H1 (cell line): ENCODE measurements around the gene SURF2. TPM values are rescaled to one million over a fixed set of nuclear protein-coding genes. Genes with fewer than 3 reads are reported as not detected.
A peak's percentile ranks its signal among the peaks of the same experiment; 100 is the strongest.
"Not testable (repeated sequence)": the region's sequence is repeated elsewhere in the genome, so short reads cannot be mapped to it uniquely, and the experiment has no call there.

Experiments used
- CTCF ChIA-PET: fragments of 300-600 bp; sonication (Branson Sonifier 250); formaldehyde crosslinking; loops from one replicate; lab custom pipeline; 2021; ENCODE audit not compliant: partially characterized antibody; lab: Charles Lee
- POLR2A ChIA-PET: fragments of 300-600 bp; sonication (Branson Sonifier 250); formaldehyde crosslinking; loops from one replicate; lab custom pipeline; 2021; ENCODE audit warnings: inconsistent platforms; ENCODE audit not compliant: partially characterized antibody; lab: Charles Lee
- DNase-seq, 2 experiments: peaks; one replicate each; pipeline versions ENCODE4 v3.0.0 to v3.0.0-alpha.2; 2010 to 2022; ENCODE audit warnings: low spot score in 2 of 2, low read depth in 1 of 2, mixed read lengths in 1 of 2
- FAIRE-seq: peaks from 2 replicates; lab custom pipeline; 2011; peaks lifted over from hg19 to GRCh38; lab: Jason Lieb, UNC
- H2AFZ ChIP-seq: 2 replicates; pipeline ENCODE4 v1.8.1; 2012; ENCODE audit warnings: low read length, inconsistent platforms
- H2AK5ac ChIP-seq: 2 replicates; pipeline ENCODE4 v1.6.1; 2013; ENCODE audit warnings: low read depth, low read length
- H2BK120ac ChIP-seq: replicated peaks from 2 replicates; pipeline ENCODE3; 2013; ENCODE audit warnings: low read depth, low read length, inconsistent platforms
- H2BK12ac ChIP-seq: 2 replicates; pipeline ENCODE4 v1.6.1; 2013; ENCODE audit warnings: low read depth, low read length
- H2BK15ac ChIP-seq: 2 replicates; pipeline ENCODE4 v1.6.1; 2013; ENCODE audit warnings: low read length
- H2BK20ac ChIP-seq: 2 replicates; pipeline ENCODE4 v1.6.1; 2013; ENCODE audit warnings: low read length
- H2BK5ac ChIP-seq: 2 replicates; pipeline ENCODE4 v1.6.1; 2013; ENCODE audit warnings: low read depth, low read length
- H3K14ac ChIP-seq: 2 replicates; pipeline ENCODE4 v1.6.1; 2013; ENCODE audit warnings: inconsistent platforms; ENCODE audit not compliant: insufficient read length
- H3K18ac ChIP-seq: 2 replicates; pipeline ENCODE4 v1.6.1; 2013; ENCODE audit warnings: low read length; ENCODE audit errors: extremely low read depth
- H3K23ac ChIP-seq: 2 replicates; pipeline ENCODE4 v1.6.1; 2013; ENCODE audit warnings: inconsistent platforms; ENCODE audit not compliant: insufficient read length
- H3K23me2 ChIP-seq: 2 replicates; pipeline ENCODE4 v1.6.1; 2013; ENCODE audit warnings: low read depth, low read length
- H3K27ac ChIP-seq: 2 replicates; pipeline ENCODE4 v1.6.1; 2011; ENCODE audit warnings: low read depth, low read length, inconsistent platforms
- H3K27me3 ChIP-seq, 4 experiments: replicated peaks in 1 of 4; 1 replicate in 1 of 4; 2 replicates in 3 of 4; pipeline versions ENCODE4 v1.6.1 to v1.8.1; 2011 to 2013; ENCODE audit warnings: low read length in 3 of 4, mild to moderate bottlenecking in 3 of 4, inconsistent platforms in 2 of 4, mixed read lengths in 2 of 4, moderate library complexity in 1 of 4; ENCODE audit not compliant: control insufficient read depth in 3 of 4, insufficient read depth in 3 of 4; ENCODE audit errors: extremely low read depth in 1 of 4
- H3K36me3 ChIP-seq, 4 experiments: 2 replicates each; pipeline versions ENCODE4 v1.6.1 to v1.8.1; 2011 to 2013; ENCODE audit warnings: mild to moderate bottlenecking in 4 of 4, low read length in 3 of 4, moderate library complexity in 2 of 4, control low read depth in 1 of 4, inconsistent platforms in 1 of 4; ENCODE audit not compliant: insufficient read depth in 4 of 4, control insufficient read depth in 2 of 4
- H3K4ac ChIP-seq: replicated peaks from 2 replicates; pipeline ENCODE3; 2013; ENCODE audit warnings: low read length, low read depth, mixed read lengths, inconsistent platforms; ENCODE audit not compliant: insufficient read length
- H3K4me1 ChIP-seq, 4 experiments: replicated peaks in 1 of 4; 1 replicate in 1 of 4; 2 replicates in 3 of 4; pipeline versions ENCODE4 v1.6.1 to v1.8.1; 2011 to 2013; ENCODE audit warnings: low read length in 3 of 4, inconsistent platforms in 2 of 4, mixed read lengths in 1 of 4; ENCODE audit not compliant: insufficient read depth in 4 of 4, control insufficient read depth in 3 of 4
- H3K4me2 ChIP-seq, 2 experiments: 2 replicates each; pipeline versions ENCODE4 v1.6.1 to v1.8.1; 2011 to 2013; ENCODE audit warnings: low read depth in 2 of 2, low read length in 2 of 2, control low read depth in 1 of 2, inconsistent platforms in 1 of 2, mild to moderate bottlenecking in 1 of 2; ENCODE audit not compliant: insufficient read depth in 1 of 2
- H3K4me3 ChIP-seq, 4 experiments: fragments of 200-600, 300-600 bp in 1 of 4; sonication (generic), shearing (Covaris generic), sonication (Bioruptor Twin) in 1 of 4; 2 replicates each; pipeline versions ENCODE4 v1.5.1 to v1.8.1; 2011 to 2016; ENCODE audit warnings: low read length in 4 of 4, low read depth in 3 of 4, control low read depth in 2 of 4, inconsistent platforms in 2 of 4, mild to moderate bottlenecking in 2 of 4, mixed read lengths in 1 of 4, moderate library complexity in 1 of 4; ENCODE audit not compliant: insufficient read depth in 2 of 4; ENCODE audit errors: extremely low read depth in 1 of 4
- H3K56ac ChIP-seq: replicated peaks from 2 replicates; pipeline ENCODE3; 2013; ENCODE audit warnings: low read depth, mild to moderate bottlenecking, mixed read lengths, low read length, inconsistent platforms; ENCODE audit not compliant: insufficient read length
- H3K79me1 ChIP-seq: 2 replicates; pipeline ENCODE4 v1.6.1; 2013; ENCODE audit warnings: low read depth, low read length, control low read depth
- H3K79me2 ChIP-seq, 2 experiments: 2 replicates each; pipeline versions ENCODE4 v1.6.1 to v1.8.1; 2012 to 2013; ENCODE audit warnings: low read length in 2 of 2, mild to moderate bottlenecking in 2 of 2, inconsistent platforms in 1 of 2; ENCODE audit not compliant: insufficient read depth in 2 of 2, control insufficient read depth in 1 of 2
- H3K9ac ChIP-seq, 4 experiments: replicated peaks in 1 of 4; 1 replicate in 1 of 4; 2 replicates in 3 of 4; pipeline versions ENCODE4 v1.6.1 to v1.8.1; 2011 to 2013; ENCODE audit warnings: low read depth in 3 of 4, low read length in 3 of 4, control low read depth in 2 of 4, mild to moderate bottlenecking in 2 of 4, moderate library complexity in 2 of 4, inconsistent platforms in 1 of 4; ENCODE audit errors: extremely low read depth in 1 of 4
- H3K9me3 ChIP-seq, 2 experiments: 2 replicates each; pipeline versions ENCODE4 v1.6.1 to v1.8.1; 2012 to 2013; ENCODE audit warnings: mild to moderate bottlenecking in 2 of 2, moderate library complexity in 2 of 2, control low read depth in 1 of 2, inconsistent platforms in 1 of 2, low read depth in 1 of 2, low read length in 1 of 2, mixed read lengths in 1 of 2; ENCODE audit not compliant: insufficient read depth in 2 of 2
- H4K20me1 ChIP-seq, 2 experiments: replicated peaks in 1 of 2; 2 replicates each; pipeline versions ENCODE3 to v1.8.1; 2011 to 2013; ENCODE audit warnings: inconsistent platforms in 2 of 2, low read length in 2 of 2, mild to moderate bottlenecking in 1 of 2; ENCODE audit not compliant: insufficient read depth in 2 of 2, control insufficient read depth in 1 of 2
- H4K5ac ChIP-seq: 2 replicates; pipeline ENCODE4 v1.6.1; 2013; ENCODE audit warnings: low read length, low read depth, mixed read lengths, inconsistent platforms; ENCODE audit not compliant: insufficient read length
- H4K8ac ChIP-seq: 2 replicates; pipeline ENCODE4 v1.8.0; 2013; ENCODE audit warnings: mild to moderate bottlenecking, moderate library complexity, low read length, inconsistent platforms; ENCODE audit not compliant: insufficient read depth; ENCODE audit errors: extremely low read depth
- H4K91ac ChIP-seq: replicated peaks from 2 replicates; pipeline ENCODE3; 2013; ENCODE audit warnings: low read length, mixed read lengths, inconsistent platforms; ENCODE audit not compliant: insufficient read length
- NRF1 ChIP-seq: IDR thresholded peaks from 2 replicates; pipeline ENCODE4 v1.6.1; 2011; ENCODE audit warnings: mild to moderate bottlenecking, low read depth, low read length, improper control_type of control experiment
- SUZ12 ChIP-seq: fragments of 200-600 bp; sonication (generic); IDR thresholded peaks from 2 replicates; pipeline ENCODE4 v1.6.1; 2012; ENCODE audit warnings: mild to moderate bottlenecking, inconsistent platforms, low read length, moderate library complexity, mixed read lengths
- TCF12 ChIP-seq: IDR thresholded peaks from 2 replicates; pipeline ENCODE4 v1.6.1; 2011; ENCODE audit warnings: low read depth, mild to moderate bottlenecking, low read length
- WGBS, 2 experiments: shearing (Covaris generic) in 1 of 2; methylation state at CpG; one replicate each; pipeline versions ENCODE4 v1.1.6 to v1.1.7; 2013 to 2015; ENCODE audit warnings: low lambda C conversion rate in 2 of 2, mixed read lengths in 2 of 2, inconsistent platforms in 1 of 2, low coverage in 1 of 2, missing lambda C conversion rate in 1 of 2; ENCODE audit not compliant: insufficient replicate concordance in 2 of 2, insufficient coverage in 1 of 2, insufficient read length in 1 of 2; ENCODE audit errors: extremely low coverage in 1 of 2, missing lambda C conversion rate in 1 of 2; 5-methylcytosine and 5-hydroxymethylcytosine counted together
- polyA plus RNA-seq, 7 experiments: library from polyadenylated mRNA; depleted of rRNA in 3 of 7; stranded (reverse) in 5 of 7; unstranded in 2 of 7; fragments of >200 nt in 5 of 7; fragments of 200-250 nt in 2 of 7; gene quantifications; 1 replicate in 5 of 7; 2 replicates in 1 of 7; 4 replicates in 1 of 7; pipeline versions ENCODE4 v1.2.1 to v1.2.3, GENCODE V29; 2011 to 2013; ENCODE audit warnings: missing spikeins in 2 of 7, mixed read lengths in 2 of 7
- total RNA-seq: library from RNA; stranded (reverse); fragmentation: NEBNext Ultra II Directional; extraction: Animal tissue kit (Norgen Biotek cat#: 25700); gene quantifications from 2 replicates; pipeline ENCODE4 v1.2.1, GENCODE V29; 2021

SURF2 gene
- total and polyA plus RNA-seq, 2 of the 8 experiments (the other 6 are each of a cell fraction or from before 2014, with no cell fraction given), result 36.6 to 37.7 TPM

DNA sequence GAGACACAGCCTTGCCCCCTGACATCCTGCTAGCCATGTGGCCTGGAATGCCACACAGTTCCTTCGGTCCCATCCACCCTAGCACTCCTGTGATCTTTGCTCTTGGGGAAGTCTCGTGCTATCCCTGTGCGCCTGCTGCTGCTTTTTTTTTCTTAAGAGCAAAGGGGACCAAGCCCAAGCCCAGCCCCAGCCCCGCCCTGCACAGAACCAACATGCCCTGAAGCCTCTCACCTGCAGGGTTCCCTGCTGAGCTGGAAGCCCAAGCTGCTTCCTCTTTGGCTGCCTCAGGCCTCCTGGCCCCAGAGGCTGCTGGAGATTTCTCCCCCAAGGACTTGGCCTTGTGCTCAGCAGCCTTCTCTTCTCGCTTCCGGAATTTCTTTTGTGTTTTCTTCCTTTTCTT is 22.2 kb upstream of the SURF2 start (continued):
- TF ChIP-seq TCF12 (no peak), NRF1 (no peak), SUZ12 (no peak)

GRCh38 chr9:133334888-133335287 is 21.5 kb upstream of the SURF2 start:
- H3K14ac ChIP-seq, H3K4ac ChIP-seq, H2BK5ac ChIP-seq, H4K5ac ChIP-seq, H2BK20ac ChIP-seq, H3K27me3 ChIP-seq, H2BK15ac ChIP-seq, FAIRE-seq, H3K9ac ChIP-seq, H4K91ac ChIP-seq, H3K23me2 ChIP-seq, H2BK120ac ChIP-seq, H3K9me3 ChIP-seq, DNase-seq, H3K23ac ChIP-seq, H3K27ac ChIP-seq, H2BK12ac ChIP-seq, H4K8ac ChIP-seq, H3K79me1 ChIP-seq, H3K56ac ChIP-seq, H2AK5ac ChIP-seq, H3K4me1 ChIP-seq, H2AFZ ChIP-seq, H3K18ac ChIP-seq: not testable (repeated sequence)
- peaks cover 0 to 15% of the 10 kb centered on the region in 2 experiments; a peak in 2 of 4 replicates for H3K79me2 ChIP-seq
- peak overlapping the region; percentile 70 to 78 for H3K4me2 ChIP-seq
- peaks cover 21 to 54% (median 38%) of the 10 kb centered on the region in 4 experiments for H3K36me3 ChIP-seq
- peak overlapping the region; percentile 64 to 95 (median 92); a peak in 6 of 8 replicates for H3K4me3 ChIP-seq
- ChIA-PET POLR2A (interaction anchor here (0.6 to 7.3 kb wide), 9 partner anchors 8 to 483 kb away, joined by 3 to 120 read pairs (median 4); partner anchors contain the start of genes MED22 and RPL7A), CTCF (interaction anchor here (0.6 to 7.0 kb wide), 9 partner anchors 8 to 154 kb away, joined by 3 to 123 read pairs (median 4); no protein-coding TSS in a partner anchor)
- WGBS, 2 experiments, result 85% methylated on average over 11 of the region's 11 CpGs; no CpG with 5 or more reads in 1 of the 2 experiments
- H4K20me1 ChIP-seq, result peaks cover 4 to 16% of the 10 kb centered on the region in 2 experiments
